Uterus (tissue), 4 donors: ENCODE data around the gene RELA. TPM values are rescaled to one million over a fixed set of nuclear protein-coding genes. Genes with fewer than 3 reads are reported as not detected.
"Not testable (repeated sequence)": the region's sequence is repeated elsewhere in the genome, so short reads cannot be mapped to it uniquely, and the experiment has no call there.

Experiments
- DNase-seq, 2 donors: peaks; one replicate each; pipeline ENCODE4 v3.0.0-alpha.2; 2019 to 2020
- H3K27ac ChIP-seq, 2 donors: fragments of 200-600 bp; sonication (generic); 1 replicate in 1 of 2; 2 replicates in 1 of 2; pipeline ENCODE4 v1.5.1; 2016 to 2018
- H3K27me3 ChIP-seq, 2 donors: fragments of 200-600 bp; sonication (generic); one replicate each; pipeline ENCODE4 v1.5.1; 2018 to 2019; ENCODE audit warnings: control low read depth in 1 of 2
- H3K36me3 ChIP-seq, 2 donors: fragments of 200-600 bp; sonication (generic); one replicate each; pipeline ENCODE4 v1.5.1; 2019; ENCODE audit warnings: control low read depth in 1 of 2
- H3K4me1 ChIP-seq, 2 donors: fragments of 200-600 bp; sonication (generic); one replicate each; pipeline ENCODE4 v1.5.1; 2018 to 2019; ENCODE audit warnings: control low read depth in 1 of 2
- H3K4me3 ChIP-seq, 2 donors: fragments of 200-600 bp; sonication (generic); 1 replicate in 1 of 2; 2 replicates in 1 of 2; pipeline ENCODE4 v1.5.1; 2018 to 2019; ENCODE audit warnings: mild to moderate bottlenecking in 1 of 2
- H3K9me3 ChIP-seq, 2 donors: fragments of 200-600 bp; sonication (generic); one replicate each; pipeline ENCODE4 v1.5.1; 2019; ENCODE audit warnings: control low read depth in 1 of 2
- POLR2A ChIP-seq, 2 donors: fragments of 450-650 bp; IDR thresholded peaks; one replicate each; pipeline ENCODE4 v1.6.1; 2016; ENCODE audit warnings: antibody characterized with exemption in 2 of 2, mild to moderate bottlenecking in 1 of 2, moderate library complexity in 1 of 2
- intact Hi-C: fragments of 100-400 bp; cut with DNase I; formaldehyde crosslinking; loops from one replicate; pipeline ENCODE4 v1.15.1; 2023; ENCODE audit warnings: low total_unique reads
- total RNA-seq, 4 donors: library from RNA; depleted of rRNA in 3 of 4; stranded (reverse); fragments of >200 nt in 3 of 4; gene quantifications; one replicate each; pipeline versions ENCODE4 v1.1.0 to v1.2.4, GENCODE V29; 2014 to 2023
- TF ChIP-seq, protein P1 (sequence below), 4 experiments: fragments of 200-600 bp in 2 of 4; fragments of 450-650 bp in 2 of 4; sonication (generic) in 2 of 4; IDR thresholded peaks; one replicate each; pipeline ENCODE4 v1.5.1; 2016 to 2019; ENCODE audit warnings: antibody characterized with exemption in 4 of 4, mild to moderate bottlenecking in 2 of 4, moderate library complexity in 1 of 4
- donor health status: DM: yes; HTN: yes; CAD: no.

Gene RELA
- total RNA-seq, 4 donors from 2014 or later, result 6.7 to 97.1 (median 36.5) TPM

DNA sequence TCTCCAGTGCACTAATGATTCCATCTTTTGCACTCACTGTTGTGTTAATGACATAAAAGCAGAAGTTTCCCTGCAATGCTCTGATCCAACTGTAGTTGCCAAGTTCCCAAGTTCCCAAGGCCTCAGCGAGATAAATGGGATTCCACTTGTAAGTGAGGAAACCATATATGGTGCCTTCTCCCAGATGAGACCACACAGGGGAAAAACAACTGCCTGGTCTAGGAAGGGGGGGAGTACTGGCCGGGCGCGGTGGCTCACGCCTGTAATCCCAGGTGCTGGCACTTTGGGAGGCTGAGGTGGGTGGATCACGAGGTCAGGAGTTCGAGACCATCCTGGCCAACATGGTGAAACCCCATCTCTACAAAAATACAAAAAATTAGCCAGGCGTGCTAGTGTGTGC is 23.3 kb upstream of the RELA start:
- Histone ChIP-seq H3K4me1 (no peaks in the 10 kb centered on the region), H3K36me3 (no peaks in the 10 kb centered on the region), H3K4me3 (no peak overlapping the region), H3K27me3 (no peaks in the 10 kb centered on the region), H3K9me3 (no peaks in the 10 kb centered on the region), H3K27ac (no peak overlapping the region)
- TF ChIP-seq POLR2A (IDR thresholded peaks at IDR 0.05), result no peak
- TF ChIP-seq, protein P1, sequence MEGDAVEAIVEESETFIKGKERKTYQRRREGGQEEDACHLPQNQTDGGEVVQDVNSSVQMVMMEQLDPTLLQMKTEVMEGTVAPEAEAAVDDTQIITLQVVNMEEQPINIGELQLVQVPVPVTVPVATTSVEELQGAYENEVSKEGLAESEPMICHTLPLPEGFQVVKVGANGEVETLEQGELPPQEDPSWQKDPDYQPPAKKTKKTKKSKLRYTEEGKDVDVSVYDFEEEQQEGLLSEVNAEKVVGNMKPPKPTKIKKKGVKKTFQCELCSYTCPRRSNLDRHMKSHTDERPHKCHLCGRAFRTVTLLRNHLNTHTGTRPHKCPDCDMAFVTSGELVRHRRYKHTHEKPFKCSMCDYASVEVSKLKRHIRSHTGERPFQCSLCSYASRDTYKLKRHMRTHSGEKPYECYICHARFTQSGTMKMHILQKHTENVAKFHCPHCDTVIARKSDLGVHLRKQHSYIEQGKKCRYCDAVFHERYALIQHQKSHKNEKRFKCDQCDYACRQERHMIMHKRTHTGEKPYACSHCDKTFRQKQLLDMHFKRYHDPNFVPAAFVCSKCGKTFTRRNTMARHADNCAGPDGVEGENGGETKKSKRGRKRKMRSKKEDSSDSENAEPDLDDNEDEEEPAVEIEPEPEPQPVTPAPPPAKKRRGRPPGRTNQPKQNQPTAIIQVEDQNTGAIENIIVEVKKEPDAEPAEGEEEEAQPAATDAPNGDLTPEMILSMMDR (IDR thresholded peaks at IDR 0.05), result no peak
- intact Hi-C loops, result no loop called here
- no peak for DNase-seq

- H3K4me3 ChIP-seq, DNase-seq, H3K36me3 ChIP-seq, H3K27me3 ChIP-seq, H3K4me1 ChIP-seq, H3K9me3 ChIP-seq, H3K27ac ChIP-seq, intact Hi-C loops: not testable (repeated sequence)
These were observed 20.8 kb upstream of the RELA start for GRCh38 chr11:65683480-65683879.

- TF ChIP-seq, protein P1 (IDR thresholded peaks at IDR 0.05), result no peak
- no peak for TF ChIP-seq POLR2A (IDR thresholded peaks at IDR 0.05)
- Histone ChIP-seq H3K4me1 (no peaks in the 10 kb centered on the region), H3K9me3 (no peaks in the 10 kb centered on the region), H3K27ac (no peak overlapping the region), H3K4me3 (no peak overlapping the region), H3K36me3 (no peaks in the 10 kb centered on the region), H3K27me3 (no peaks in the 10 kb centered on the region)
- intact Hi-C loops, result no loop called here
- no peak for DNase-seq
These were observed 17.6 kb upstream of the RELA start for GRCh38 chr11:65680192-65680743.

- Histone ChIP-seq H3K27me3 (no peaks in the 10 kb centered on the region), H3K27ac (no peak overlapping the region), H3K4me1 (no peaks in the 10 kb centered on the region), H3K36me3 (no peaks in the 10 kb centered on the region), H3K4me3 (no peak overlapping the region), H3K9me3 (no peaks in the 10 kb centered on the region)
- DNase-seq, result no peak
- no peak for TF ChIP-seq POLR2A (IDR thresholded peaks at IDR 0.05)
- TF ChIP-seq, protein P1 (IDR thresholded peaks at IDR 0.05), result no peak
- intact Hi-C loops, result no loop called here
These were observed 10.3 kb upstream of the RELA start for GRCh38 chr11:65672982-65673381.

GRCh38 chr11:65672180-65672860 is 9.6 kb upstream of the RELA start:
- no peak for TF ChIP-seq POLR2A (IDR thresholded peaks at IDR 0.05)
- TF ChIP-seq, protein P1 (IDR thresholded peaks at IDR 0.05), result no peak
- Histone ChIP-seq H3K4me1 (no peaks in the 10 kb centered on the region), H3K4me3 (no peak overlapping the region), H3K36me3 (no peaks in the 10 kb centered on the region), H3K9me3 (no peaks in the 10 kb centered on the region), H3K27ac (no peak overlapping the region), H3K27me3 (no peaks in the 10 kb centered on the region)
- DNase-seq, result no peak
- intact Hi-C loops, result no loop called here
